GM21390 (cell line): ENCODE results near the gene RERE.
A peak's percentile ranks its signal among the peaks of the same experiment; 100 is the strongest.
"Not testable (repeated sequence)": the region's sequence is repeated elsewhere in the genome, so short reads cannot be mapped to it uniquely, and the experiment has no call there.

Experiments used
- ATAC-seq: cut with Tn5 transposase; IDR thresholded peaks from one replicate; pipeline ENCODE4 v1.9.1; 2021; ENCODE audit not compliant: unreplicated experiment

The RERE gene

DNA sequence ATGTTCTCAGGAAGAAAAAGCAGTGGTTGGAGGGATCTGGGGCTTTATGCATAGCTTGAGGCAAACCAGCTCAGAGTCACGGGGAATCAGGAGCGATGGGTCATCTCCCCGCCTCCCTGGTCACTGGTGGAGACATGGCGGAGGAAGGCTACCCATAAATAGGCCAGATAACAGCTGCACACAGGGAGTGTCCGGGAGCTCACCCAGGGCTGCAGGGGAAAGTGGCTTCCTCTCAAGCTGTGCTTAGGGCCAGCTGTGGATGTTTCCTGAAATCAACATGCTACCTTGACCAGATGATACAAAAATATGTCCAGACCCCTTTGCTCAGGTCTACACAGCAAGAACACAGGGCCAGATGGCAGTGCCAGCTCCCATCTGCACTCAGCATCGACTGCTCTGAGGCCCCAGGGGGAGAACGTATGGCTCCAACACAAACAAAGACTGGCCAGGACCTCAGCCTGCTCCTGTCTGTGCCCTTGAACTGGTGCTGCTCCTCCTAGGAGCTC lies 27.1 kb upstream of the RERE start:
- ATAC-seq: no peak

- ATAC-seq: no peak
Measured at GRCh38 chr1:8841395-8841794, 24.0 kb upstream of the RERE start.

- no peak for ATAC-seq
Measured at GRCh38 chr1:8839990-8840389, 22.6 kb upstream of the RERE start.

- no peak for ATAC-seq
Measured at GRCh38 chr1:8835941-8836643, 18.7 kb upstream of the RERE start.

DNA sequence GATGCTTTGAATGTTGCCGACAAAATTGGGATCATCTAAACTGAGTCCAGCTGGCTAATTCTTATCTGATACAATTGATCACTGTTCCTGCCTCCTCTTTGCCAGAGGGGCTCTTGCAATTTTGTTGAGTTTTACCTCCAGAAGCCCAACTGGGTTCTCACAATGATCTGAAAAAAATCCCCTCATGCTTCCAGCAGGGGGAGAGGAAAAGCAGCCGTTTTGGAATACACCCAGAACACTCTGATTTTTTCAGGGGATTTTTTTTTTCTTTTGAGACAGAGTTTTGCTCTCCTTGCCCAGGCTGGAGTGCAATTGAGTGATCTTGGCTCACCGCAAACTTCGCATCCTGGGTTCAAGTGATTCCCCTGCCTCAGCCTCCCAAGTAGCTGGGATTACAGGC lies 13.9 kb upstream of the RERE start:
- no peak for ATAC-seq

GRCh38 chr1:8830732-8831131 lies 13.3 kb upstream of the RERE start:
- not testable (repeated sequence) for ATAC-seq

DNA sequence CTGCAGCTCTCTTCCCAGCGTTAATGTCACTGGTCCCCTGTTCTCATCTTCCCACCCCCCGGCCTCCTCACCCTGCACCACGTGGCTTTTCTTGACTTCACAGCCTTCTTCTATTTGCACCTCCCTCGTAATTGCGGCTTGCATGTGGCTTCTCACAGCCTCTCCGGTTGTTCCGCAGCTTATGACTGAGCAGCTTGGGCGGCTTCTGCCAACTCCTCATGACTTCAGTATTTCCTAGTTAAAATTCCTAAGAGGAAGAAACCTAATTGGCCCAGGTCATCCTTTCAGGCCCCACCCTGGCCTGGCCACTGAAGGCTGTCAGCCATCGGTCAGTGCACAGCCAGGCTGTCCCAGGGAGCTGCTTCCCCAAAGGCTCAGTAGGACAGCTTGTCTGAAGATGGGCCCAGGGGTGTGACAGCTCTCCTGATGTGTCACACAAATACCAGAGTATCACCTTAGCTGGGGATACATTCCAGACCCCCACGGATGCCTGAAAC lies 8.6 kb upstream of the RERE start:
- no peak for ATAC-seq

DNA sequence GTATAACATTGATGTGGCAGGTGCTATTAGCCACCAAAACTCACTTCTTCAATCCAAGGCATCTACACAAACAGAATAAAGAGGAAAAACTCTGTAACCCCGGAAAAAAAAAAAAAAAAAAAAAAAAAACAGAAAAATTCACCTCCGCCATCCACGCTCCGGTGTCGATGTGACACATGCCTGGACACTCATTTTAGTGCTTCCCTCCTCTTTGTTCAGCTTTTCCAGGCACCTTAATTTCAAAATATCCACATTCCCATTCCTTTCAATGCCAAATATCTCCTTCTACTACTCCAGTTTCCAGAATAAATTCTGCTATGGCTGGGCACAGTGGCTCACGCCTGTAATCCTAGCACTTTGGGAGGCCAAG lies 5.8 kb upstream of the RERE start:
- no peak for ATAC-seq

- ATAC-seq: no peak
Measured at GRCh38 chr1:8822373-8823294, 5.2 kb upstream of the RERE start.

DNA sequence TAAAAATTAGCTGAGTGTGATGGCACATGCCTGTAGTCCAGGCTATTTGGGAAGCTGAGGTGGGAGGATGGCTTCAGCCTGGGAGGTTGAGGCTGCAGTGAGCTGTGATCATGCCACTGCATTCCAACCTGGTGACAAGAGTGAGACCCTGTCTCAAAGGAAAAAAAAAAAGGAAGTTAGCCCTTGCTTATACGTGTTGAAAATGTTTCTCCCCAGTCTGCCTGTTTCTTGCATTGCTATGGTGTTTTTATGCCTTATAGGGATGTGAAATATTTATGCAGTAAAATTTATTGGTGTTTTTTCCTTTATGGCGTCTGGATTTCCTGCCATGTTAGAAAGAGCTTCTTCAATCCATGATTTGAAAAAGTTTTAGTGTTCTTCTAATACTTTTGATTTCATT lies 3.6 kb upstream of the RERE start:
- no peak for ATAC-seq

- ATAC-seq: not testable (repeated sequence)
Measured at GRCh38 chr1:8818789-8819188, 1.3 kb upstream of the RERE start.

DNA sequence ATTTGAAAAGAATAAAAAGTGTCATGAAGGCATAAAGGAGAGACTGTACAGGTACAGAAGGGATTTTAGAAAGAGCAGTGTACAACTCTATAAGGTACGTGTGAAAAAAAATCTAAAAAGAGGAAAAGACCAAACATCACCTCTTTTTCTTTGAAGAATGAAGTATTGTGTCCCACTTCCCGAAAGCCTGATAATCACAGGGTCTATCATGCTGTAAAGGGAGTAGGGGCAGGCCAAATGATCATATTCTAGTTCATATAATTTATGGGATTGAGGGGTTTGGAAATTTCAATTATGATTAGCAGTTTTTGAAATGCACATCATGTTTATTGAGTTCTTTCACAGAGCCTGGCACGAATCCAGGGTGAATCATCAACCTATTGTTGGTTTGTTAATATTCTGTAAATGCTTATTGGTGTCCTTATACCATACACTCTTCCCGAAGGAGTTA lies 910 bp upstream of the RERE start:
- no peak for ATAC-seq

GRCh38 chr1:8816831-8817411 lies 519 bp downstream of the RERE start:
- peak; percentile 15 for ATAC-seq

DNA sequence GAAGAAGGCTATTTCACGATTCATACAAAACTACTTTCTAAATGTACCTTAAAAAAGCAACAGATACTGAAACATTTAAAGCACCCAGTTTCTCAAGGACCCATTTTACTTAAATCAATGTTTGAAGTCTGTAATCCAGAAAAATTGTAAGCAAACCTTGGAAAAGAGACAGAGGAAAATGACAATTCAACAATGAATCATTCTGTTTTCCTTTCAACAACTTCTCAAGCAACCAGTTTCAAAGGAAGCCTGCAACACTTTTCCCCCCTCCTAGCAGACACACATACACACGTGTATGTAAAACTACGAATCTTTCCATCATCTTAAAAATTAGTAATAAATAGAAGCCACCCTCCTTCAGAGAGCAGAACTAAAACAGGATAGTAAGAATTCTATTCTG lies 1.2 kb downstream of the RERE start:
- no peak for ATAC-seq

DNA sequence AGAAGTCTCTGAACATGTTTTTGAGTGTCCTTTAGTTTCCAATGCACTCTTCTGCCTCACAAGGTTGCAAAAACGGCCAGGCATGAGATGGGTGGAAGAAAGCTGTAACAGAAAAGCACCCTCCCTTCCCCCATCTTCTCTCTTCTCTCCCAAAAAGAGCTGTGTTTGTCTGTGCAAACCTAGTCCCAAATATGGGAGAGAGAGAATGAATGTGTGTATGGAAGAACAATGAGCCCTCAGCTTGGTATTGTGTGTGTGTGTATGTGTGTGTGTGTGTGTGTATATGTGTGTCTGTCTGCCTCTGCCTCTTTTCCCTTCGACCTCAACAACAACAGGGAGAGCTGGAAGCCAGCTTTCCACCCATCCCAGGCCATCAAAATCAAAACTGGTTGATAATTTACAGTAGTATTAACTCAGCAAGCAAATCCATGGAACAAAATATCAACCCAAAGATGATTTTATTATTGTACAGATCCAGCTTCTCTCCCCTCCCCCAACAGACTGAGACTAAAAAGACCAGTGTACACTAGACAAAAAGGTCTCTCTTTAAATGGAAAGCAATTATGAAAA lies 1.8 kb downstream of the RERE start:
- ATAC-seq: no peak

DNA sequence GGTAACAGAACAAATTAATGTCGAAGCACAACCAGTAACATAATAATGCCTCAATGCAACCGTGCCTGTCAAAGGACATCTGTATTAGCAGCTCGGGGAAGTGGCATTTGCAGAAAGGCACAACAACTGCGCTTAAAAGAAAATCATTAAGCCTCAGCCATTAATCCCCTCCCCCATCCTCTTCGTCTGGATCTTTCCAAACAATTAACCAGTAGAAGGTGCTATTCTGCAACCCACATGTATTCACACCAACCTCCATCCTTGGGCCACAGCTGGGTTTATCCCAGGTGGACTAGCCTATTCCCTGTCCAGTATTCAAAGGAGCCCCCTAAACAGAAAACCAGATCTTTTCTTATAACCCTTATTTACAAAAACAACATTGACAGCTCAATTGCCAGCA lies 2.6 kb downstream of the RERE start:
- ATAC-seq: no peak

GRCh38 chr1:8813991-8814390 lies 3.4 kb downstream of the RERE start:
- no peak for ATAC-seq

- no peak for ATAC-seq
Measured at GRCh38 chr1:8813016-8813763, 4.2 kb downstream of the RERE start.

GRCh38 chr1:8812081-8812480 lies 5.4 kb downstream of the RERE start:
- ATAC-seq: no peak

DNA sequence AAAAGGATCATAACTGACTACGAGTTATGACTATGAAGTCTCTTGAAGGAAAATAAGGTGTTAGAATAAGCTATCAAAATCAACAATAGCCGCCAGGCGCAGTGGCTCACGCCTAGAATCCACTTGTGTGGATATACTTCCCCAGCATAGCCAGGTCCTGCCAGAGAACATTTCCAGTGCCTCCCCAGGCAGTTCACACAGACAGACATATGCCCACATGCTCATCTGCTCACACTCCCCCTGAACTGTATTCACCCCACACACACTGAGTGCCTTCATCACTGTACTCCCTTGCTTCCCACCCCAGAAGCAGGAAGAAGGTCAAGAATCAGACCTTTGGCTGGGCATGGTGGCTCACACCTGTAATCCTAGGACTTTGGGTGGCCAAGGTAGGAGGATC lies 6.5 kb downstream of the RERE start:
- ATAC-seq: no peak

DNA sequence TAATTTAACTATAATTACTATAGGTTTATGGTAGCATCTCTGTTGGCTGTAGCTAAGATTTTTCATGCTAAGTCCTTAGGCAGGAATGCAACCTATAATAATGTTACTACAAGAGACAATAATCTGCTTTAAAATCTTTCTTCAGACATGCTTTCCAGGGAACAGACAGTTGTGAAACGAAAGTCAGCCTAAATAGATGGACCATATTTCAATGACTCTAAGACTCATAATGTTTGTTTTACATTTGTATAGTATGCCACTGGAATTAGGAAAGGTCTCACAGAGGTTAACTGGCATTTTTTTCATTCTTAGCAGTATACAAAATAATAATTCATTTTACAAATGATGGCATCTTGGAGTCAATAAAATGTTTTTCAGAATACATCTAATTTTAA lies 8.1 kb downstream of the RERE start:
- no peak for ATAC-seq
